HepG2 (cell line): ENCODE measurements around the gene ZSWIM9. TPM values are rescaled to one million over a fixed set of nuclear protein-coding genes. Genes with fewer than 3 reads are reported as not detected.

ENCODE experiments used
- ATAC-seq: fragments of 200-7000 bp; cut with Tn5 transposase; 3 replicates; pipeline ENCODE4 v1.9.1; 2020; ENCODE audit warnings: mild to moderate bottlenecking, moderate library complexity
- BruUV-seq: library from RNA; stranded (reverse); fragments of 400-500 nt; replicated peaks from 2 replicates; lab custom pipeline; 2021; lab: Mats Ljungman, UMichigan
- CTCF ChIA-PET: fragments of 300-600 bp; formaldehyde crosslinking; extraction: SDS; loops from one replicate; lab custom pipeline; 2021; ENCODE audit warnings: low total read pairs, inconsistent platforms, low intra/inter-chr PET ratio; lab: Yijun Ruan, JAX
- POLR2A ChIA-PET: fragments of 350-600 bp; sonication (Branson Sonifier 250); formaldehyde crosslinking; loops from one replicate; lab custom pipeline; 2020; ENCODE audit warnings: antibody characterized with exemption, inconsistent platforms; lab: Yijun Ruan, JAX
- DNase-seq: peaks from one replicate; pipeline ENCODE4 v3.0.0-alpha.2; 2015; ENCODE audit warnings: low spot score
- FAIRE-seq: peaks from 3 replicates; lab custom pipeline; 2011; peaks lifted over from hg19 to GRCh38; lab: Jason Lieb, UNC
- H2AFZ ChIP-seq: one replicate; pipeline ENCODE4 v1.6.1; 2011; ENCODE audit warnings: low read length, inconsistent platforms
- H3K27ac ChIP-seq: fragments of 300-600 bp; 3 replicates; pipeline ENCODE4 v1.8.0; 2011; ENCODE audit warnings: mixed run types, mild to moderate bottlenecking, mixed read lengths, low read length, inconsistent platforms; ENCODE audit not compliant: insufficient read depth; ENCODE audit errors: extremely low read length
- H3K27me3 ChIP-seq, 2 experiments: fragments of 200-600 bp in 1 of 2; 2 replicates in 1 of 2; 3 replicates in 1 of 2; pipeline versions ENCODE4 v1.6.0 to v1.8.0; 2011; ENCODE audit warnings: low read length in 2 of 2, mild to moderate bottlenecking in 2 of 2, moderate library complexity in 2 of 2, inconsistent platforms in 1 of 2; ENCODE audit not compliant: insufficient read depth in 2 of 2, control insufficient read depth in 1 of 2
- H3K36me3 ChIP-seq, 2 experiments: fragments of 200-600 bp in 1 of 2; replicated peaks in 1 of 2; 2 replicates in 1 of 2; 3 replicates in 1 of 2; pipeline versions ENCODE4 v1.5.1 to v1.8.0; 2011; ENCODE audit warnings: low read length in 2 of 2, inconsistent platforms in 1 of 2; ENCODE audit not compliant: insufficient read depth in 2 of 2, control insufficient read depth in 1 of 2
- H3K4me1 ChIP-seq: 2 replicates; pipeline ENCODE4 v1.5.1; 2012; ENCODE audit warnings: low read length, inconsistent platforms; ENCODE audit not compliant: insufficient read depth
- H3K4me2 ChIP-seq: 2 replicates; pipeline ENCODE4 v1.6.0; 2011; ENCODE audit warnings: low read depth, low read length, inconsistent platforms
- H3K4me3 ChIP-seq, 3 experiments: fragments of 200-600 bp in 1 of 3; sonication (generic), shearing (Covaris generic) in 1 of 3; replicated peaks in 1 of 3; 2 replicates each; pipeline ENCODE4 v1.5.1; 2011 to 2016; ENCODE audit warnings: low read length in 3 of 3, inconsistent platforms in 2 of 3, low read depth in 2 of 3, mild to moderate bottlenecking in 2 of 3, control low read depth in 1 of 3, mixed read lengths in 1 of 3; ENCODE audit not compliant: insufficient read depth in 1 of 3
- H3K79me2 ChIP-seq: one replicate; pipeline ENCODE4 v1.6.1; 2011; ENCODE audit warnings: low read length, inconsistent platforms; ENCODE audit not compliant: insufficient read depth
- H3K9ac ChIP-seq: 2 replicates; pipeline ENCODE4 v1.6.0; 2011; ENCODE audit warnings: mild to moderate bottlenecking, low read depth, low read length, inconsistent platforms; ENCODE audit not compliant: insufficient read depth
- H3K9me3 ChIP-seq: 2 replicates; pipeline ENCODE4 v1.5.1; 2012; ENCODE audit warnings: mild to moderate bottlenecking, low read length
- H4K20me1 ChIP-seq: 2 replicates; pipeline ENCODE4 v1.6.0; 2011; ENCODE audit warnings: inconsistent platforms, mild to moderate bottlenecking, low read length, moderate library complexity; ENCODE audit not compliant: insufficient read depth
- MAFG ChIP-seq: sonication (generic); formaldehyde crosslinking; IDR thresholded peaks from 2 replicates; pipeline ENCODE4 v1.5.1; 2020; ENCODE audit warnings: mild to moderate bottlenecking, missing genetic modification reagents
- PPARG ChIP-seq: conservative IDR thresholded peaks from 2 replicates; pipeline ENCODE4 v1.6.1; 2016; ENCODE audit warnings: missing biosample characterization, missing genetic modification reagents
- SNAPC2 ChIP-seq: sonication (generic); formaldehyde crosslinking; IDR thresholded peaks from 2 replicates; pipeline ENCODE4 v1.8.1; 2022; ENCODE audit warnings: mild to moderate bottlenecking, missing genetic modification reagents
- ZNF660 ChIP-seq: sonication (generic); formaldehyde crosslinking; IDR thresholded peaks from 2 replicates; pipeline ENCODE4 v1.5.1; 2020; ENCODE audit warnings: mild to moderate bottlenecking, low read depth, missing genetic modification reagents, borderline replicate concordance
- ZZZ3 ChIP-seq: sonication (generic); formaldehyde crosslinking; IDR thresholded peaks from 2 replicates; pipeline ENCODE4 v1.4.0; 2020; ENCODE audit warnings: missing genetic modification reagents, mild to moderate bottlenecking, borderline replicate concordance
- WGBS: methylation state at CpG from one replicate; pipeline ENCODE4 v1.1.6; 2017; ENCODE audit warnings: low lambda C conversion rate; 5-methylcytosine and 5-hydroxymethylcytosine counted together
- in situ Hi-C: cut with HindIII; loops from 2 replicates; pipeline ENCODE4 v1.10.0; 2017; ENCODE audit warnings: low pct_unique_long_range_greater_than_20kb; ENCODE audit not compliant: extremely low pct_ligation_motif_present
- intact Hi-C: fragments of 100-400 bp; cut with micrococcal nuclease; formaldehyde crosslinking; loops from one replicate; pipeline ENCODE4 v1.10.0; 2022; ENCODE audit not compliant: unreplicated experiment
- polyA plus RNA-seq, 8 experiments: library from polyadenylated mRNA; depleted of rRNA in 3 of 8; stranded (reverse) in 7 of 8; unstranded in 1 of 8; fragments of >200 nt; fragmentation: Illumina TruSeq in 4 of 8; extraction: Trizol in 4 of 8; gene quantifications; 2 replicates each; pipeline versions ENCODE4 v1.2.1 to v1.2.3, GENCODE V29; 2011 to 2016; ENCODE audit warnings: low read depth in 4 of 8, missing spikeins in 1 of 8, mixed read lengths in 1 of 8; ENCODE audit not compliant: insufficient read depth in 1 of 8
- total RNA-seq, 5 experiments: library from RNA; depleted of rRNA; stranded (reverse); fragments of >200 nt; fragmentation: Illumina TruSeq; extraction: Trizol; gene quantifications; 2 replicates each; pipeline ENCODE4 v1.2.3, GENCODE V29; 2016; ENCODE audit warnings: low read depth in 1 of 5

The ZSWIM9 gene
- total and polyA plus RNA-seq, 2 of the 13 experiments (the other 11 are each of a cell fraction or from before 2014, with no cell fraction given) = 0.18 to 1.1 TPM

DNA sequence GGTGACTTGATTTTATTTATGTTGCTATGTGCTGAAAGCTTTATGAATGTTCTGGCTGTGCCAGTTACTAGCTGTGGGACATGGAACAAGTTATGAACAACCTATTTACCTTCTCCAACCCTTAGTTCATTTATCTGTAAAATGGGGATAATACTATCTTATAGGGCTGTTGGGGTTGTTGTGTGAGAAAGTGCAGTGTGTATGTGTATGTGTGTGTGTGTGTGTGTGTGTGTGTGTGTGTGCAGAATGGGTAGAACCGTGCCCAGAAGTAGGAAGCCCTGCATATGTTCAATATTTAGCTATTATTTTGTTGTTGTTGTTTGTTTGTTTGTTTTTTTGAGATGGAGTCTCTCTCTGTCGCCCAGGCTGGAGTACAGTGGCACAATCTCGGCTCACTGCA lies 20.4 kb downstream of the ZSWIM9 start:
- no peak for FAIRE-seq
- in situ Hi-C loops = no loop called here
- no peak for DNase-seq
- Histone ChIP-seq H3K4me2 (no peak overlapping the region), H3K27ac (no peak overlapping the region), H2AFZ (no peak overlapping the region), H3K36me3 (no peaks in the 10 kb centered on the region), H3K9me3 (no peaks in the 10 kb centered on the region), H3K79me2 (no peaks in the 10 kb centered on the region), H3K27me3 (no peaks in the 10 kb centered on the region), H3K9ac (no peak overlapping the region), H3K4me3 (no peak overlapping the region), H4K20me1 (no peaks in the 10 kb centered on the region), H3K4me1 (no peaks in the 10 kb centered on the region)
- BruUV-seq = no TSS peak
- 91% methylated on average over 3 of the region's 3 CpGs for WGBS
- ATAC-seq = no peak
- ChIA-PET CTCF (no interaction called here), POLR2A (interaction anchor here (1.6 kb wide), 1 partner anchor 13 kb away, joined by 5 read pairs; no protein-coding TSS in a partner anchor)
- intact Hi-C loops = no loop called here
- TF ChIP-seq ZNF660 (CRISPR knock-in tag) = no peak
- TF ChIP-seq PPARG = no peak
- TF ChIP-seq MAFG (CRISPR knock-in tag) = no peak

DNA sequence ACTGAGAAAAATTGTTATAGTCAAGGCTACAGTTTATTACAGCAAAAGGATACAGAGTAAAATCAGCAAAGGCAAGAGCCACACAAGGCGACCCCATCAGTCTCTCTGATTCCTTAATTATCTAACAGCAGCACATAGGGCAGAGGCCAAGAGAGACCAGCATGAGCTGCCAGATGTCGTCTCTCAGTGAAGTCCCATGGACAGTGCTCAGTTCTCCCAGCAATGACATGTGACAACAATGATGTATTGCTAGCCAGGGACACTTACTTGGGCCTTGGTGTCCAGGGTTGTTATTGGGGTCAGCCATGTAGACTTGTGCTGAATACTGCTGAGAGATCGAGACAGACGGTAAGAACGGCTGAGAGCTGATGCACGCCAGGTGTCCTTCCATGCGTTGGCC lies 22.3 kb downstream of the ZSWIM9 start:
- Histone ChIP-seq H3K4me2 (no peak overlapping the region), H3K4me3 (no peak overlapping the region), H3K36me3 (no peaks in the 10 kb centered on the region), H3K4me1 (no peaks in the 10 kb centered on the region), H3K27me3 (no peaks in the 10 kb centered on the region), H3K27ac (no peak overlapping the region), H3K9me3 (no peaks in the 10 kb centered on the region), H3K79me2 (no peaks in the 10 kb centered on the region), H3K9ac (no peak overlapping the region), H2AFZ (no peak overlapping the region), H4K20me1 (no peaks in the 10 kb centered on the region)
- in situ Hi-C loops = no loop called here
- ChIA-PET CTCF (no interaction called here), POLR2A (no interaction called here)
- ATAC-seq (no peak), FAIRE-seq (no peak), DNase-seq (no peak)
- WGBS = 95% methylated on average over 6 of the region's 7 CpGs
- intact Hi-C loops = no loop called here
- no TSS peak for BruUV-seq
- no peak for TF ChIP-seq ZZZ3 (CRISPR knock-in tag)
- no peak for TF ChIP-seq SNAPC2 (CRISPR knock-in tag)
